ENCODE results near the gene DISP3.

DNA sequence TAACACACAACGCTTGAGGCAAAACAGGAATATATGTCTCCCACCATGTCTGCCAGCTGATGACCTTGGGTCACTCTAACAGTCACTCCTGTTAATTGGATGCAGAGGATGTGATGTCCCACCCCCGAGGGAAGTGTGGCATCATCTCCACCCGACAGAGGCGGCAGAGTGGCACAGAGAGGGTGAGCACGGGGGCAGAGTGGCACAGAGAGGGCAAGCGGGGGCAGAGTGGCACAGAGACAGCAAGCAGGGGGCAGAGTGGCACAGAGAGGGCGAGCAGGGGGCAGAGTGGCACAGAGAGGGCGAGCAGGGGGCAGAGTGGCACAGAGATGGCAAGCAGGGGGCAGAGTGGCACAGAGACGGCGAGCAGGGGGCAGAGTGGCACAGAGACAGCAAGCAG, 44.3 kb downstream of the DISP3 start:
- TF ChIP-seq, protein P1, sequence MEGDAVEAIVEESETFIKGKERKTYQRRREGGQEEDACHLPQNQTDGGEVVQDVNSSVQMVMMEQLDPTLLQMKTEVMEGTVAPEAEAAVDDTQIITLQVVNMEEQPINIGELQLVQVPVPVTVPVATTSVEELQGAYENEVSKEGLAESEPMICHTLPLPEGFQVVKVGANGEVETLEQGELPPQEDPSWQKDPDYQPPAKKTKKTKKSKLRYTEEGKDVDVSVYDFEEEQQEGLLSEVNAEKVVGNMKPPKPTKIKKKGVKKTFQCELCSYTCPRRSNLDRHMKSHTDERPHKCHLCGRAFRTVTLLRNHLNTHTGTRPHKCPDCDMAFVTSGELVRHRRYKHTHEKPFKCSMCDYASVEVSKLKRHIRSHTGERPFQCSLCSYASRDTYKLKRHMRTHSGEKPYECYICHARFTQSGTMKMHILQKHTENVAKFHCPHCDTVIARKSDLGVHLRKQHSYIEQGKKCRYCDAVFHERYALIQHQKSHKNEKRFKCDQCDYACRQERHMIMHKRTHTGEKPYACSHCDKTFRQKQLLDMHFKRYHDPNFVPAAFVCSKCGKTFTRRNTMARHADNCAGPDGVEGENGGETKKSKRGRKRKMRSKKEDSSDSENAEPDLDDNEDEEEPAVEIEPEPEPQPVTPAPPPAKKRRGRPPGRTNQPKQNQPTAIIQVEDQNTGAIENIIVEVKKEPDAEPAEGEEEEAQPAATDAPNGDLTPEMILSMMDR (IDR thresholded peaks at IDR 0.05): no peak
- TF ChIP-seq POLR2AphosphoS5 (IDR thresholded peaks at IDR 0.05): no peak
- no peak for TF ChIP-seq EP300 (IDR thresholded peaks at IDR 0.05)
